GM18517 (cell line): ENCODE results near the gene LIMCH1.

ENCODE experiments used
- ATAC-seq: cut with Tn5 transposase; IDR thresholded peaks from one replicate; pipeline ENCODE4 v1.9.1; 2021; ENCODE audit warnings: mild to moderate bottlenecking, moderate library complexity; ENCODE audit not compliant: unreplicated experiment

Gene LIMCH1

GRCh38 chr4:41749631-41750039, 211.7 kb downstream of the LIMCH1 start:
- ATAC-seq = no peak
